Measurements from ENCODE around the gene DNAH2. TPM values are rescaled to one million over a fixed set of nuclear protein-coding genes. Genes with fewer than 3 reads are reported as not detected.
"Not testable (repeated sequence)": the region's sequence is repeated elsewhere in the genome, so short reads cannot be mapped to it uniquely, and the experiment has no call there.

Gene DNAH2
- total and polyA plus RNA-seq, 4 donors = 1.5 to 14.0 (median 7.6) TPM

GRCh38 chr17:7862692-7863437 is 145.3 kb downstream of the DNAH2 start:
- 29 to 39% methylated on average over 3 of the region's 3 CpGs for whole genome bisulfite sequencing, 2 donors
- ATAC-seq (ENCODE audit: insufficient read depth, low FRiP score) (no peak), DNase-seq (peak; percentile 65 to 81 (median 75))

DNA sequence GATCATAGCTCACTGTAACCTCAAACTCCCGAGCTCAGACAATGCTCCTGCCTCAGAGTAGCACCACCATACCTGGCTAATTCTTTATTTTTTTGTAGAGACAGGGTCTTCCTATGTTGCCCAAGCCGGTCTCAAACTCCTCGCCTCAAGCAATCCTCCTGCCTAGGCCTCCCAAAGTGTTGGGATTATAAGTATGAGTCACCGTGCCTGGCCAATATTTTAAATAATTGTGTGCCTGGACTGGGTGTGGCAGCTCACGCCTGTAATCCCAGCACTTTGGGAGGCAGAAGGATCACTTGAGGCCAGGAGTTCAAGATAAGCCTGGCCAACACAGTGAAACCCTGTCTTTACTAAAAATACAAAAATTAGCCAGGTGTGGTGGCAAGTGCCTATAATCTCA is 146.8 kb downstream of the DNAH2 start:
- H3K4me1 ChIP-seq (ENCODE audit: control insufficient read depth in 5 of 5, insufficient read depth in 5 of 5, low read length in 5 of 5); H3K9ac ChIP-seq (ENCODE audit: insufficient read depth in 1 of 2, low read length in 2 of 2); DNase-seq; H3K27me3 ChIP-seq (ENCODE audit: control insufficient read depth in 3 of 3, insufficient read depth in 3 of 3, low read length in 2 of 3); H3K27ac ChIP-seq (ENCODE audit: low read depth in 1 of 2, low read length in 1 of 2); H3K4me3 ChIP-seq; ATAC-seq (ENCODE audit: insufficient read depth, low FRiP score); H3K9me3 ChIP-seq (ENCODE audit: control insufficient read depth in 4 of 4, insufficient read depth in 3 of 4, low read length in 3 of 4): not testable (repeated sequence)
- peaks cover 0 to 31% (median 6%) of the 10 kb centered on the region in 4 donors for H3K36me3 ChIP-seq (ENCODE audit: control insufficient read depth in 4 of 4, insufficient read depth in 4 of 4, low read length in 4 of 4)
- 74 to 81% methylated on average over 5 of the region's 5 CpGs for whole genome bisulfite sequencing, 2 donors

More at GRCh38 chr17:7862692-7863437, 145.3 kb downstream of the DNAH2 start:
- Histone ChIP-seq H3K36me3 (ENCODE audit: control insufficient read depth in 4 of 4, insufficient read depth in 4 of 4, low read length in 4 of 4) (peaks cover 0 to 26% (median 6%) of the 10 kb centered on the region in 4 donors), H3K9ac (ENCODE audit: insufficient read depth in 1 of 2, low read length in 2 of 2) (no peak overlapping the region), H3K27ac (ENCODE audit: low read depth in 1 of 2, low read length in 1 of 2) (no peak overlapping the region), H3K4me1 (ENCODE audit: control insufficient read depth in 5 of 5, insufficient read depth in 5 of 5, low read length in 5 of 5) (peaks cover 0 to 18% (median 7%) of the 10 kb centered on the region in 5 donors), H3K4me3 (no peak overlapping the region), H3K9me3 (ENCODE audit: control insufficient read depth in 4 of 4, insufficient read depth in 3 of 4, low read length in 3 of 4) (no peaks in the 10 kb centered on the region), H3K27me3 (ENCODE audit: control insufficient read depth in 3 of 3, insufficient read depth in 3 of 3, low read length in 2 of 3) (no peaks in the 10 kb centered on the region)
- TF ChIP-seq, protein P1, sequence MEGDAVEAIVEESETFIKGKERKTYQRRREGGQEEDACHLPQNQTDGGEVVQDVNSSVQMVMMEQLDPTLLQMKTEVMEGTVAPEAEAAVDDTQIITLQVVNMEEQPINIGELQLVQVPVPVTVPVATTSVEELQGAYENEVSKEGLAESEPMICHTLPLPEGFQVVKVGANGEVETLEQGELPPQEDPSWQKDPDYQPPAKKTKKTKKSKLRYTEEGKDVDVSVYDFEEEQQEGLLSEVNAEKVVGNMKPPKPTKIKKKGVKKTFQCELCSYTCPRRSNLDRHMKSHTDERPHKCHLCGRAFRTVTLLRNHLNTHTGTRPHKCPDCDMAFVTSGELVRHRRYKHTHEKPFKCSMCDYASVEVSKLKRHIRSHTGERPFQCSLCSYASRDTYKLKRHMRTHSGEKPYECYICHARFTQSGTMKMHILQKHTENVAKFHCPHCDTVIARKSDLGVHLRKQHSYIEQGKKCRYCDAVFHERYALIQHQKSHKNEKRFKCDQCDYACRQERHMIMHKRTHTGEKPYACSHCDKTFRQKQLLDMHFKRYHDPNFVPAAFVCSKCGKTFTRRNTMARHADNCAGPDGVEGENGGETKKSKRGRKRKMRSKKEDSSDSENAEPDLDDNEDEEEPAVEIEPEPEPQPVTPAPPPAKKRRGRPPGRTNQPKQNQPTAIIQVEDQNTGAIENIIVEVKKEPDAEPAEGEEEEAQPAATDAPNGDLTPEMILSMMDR (IDR thresholded peaks at IDR 0.05; ENCODE audit: control extremely low read depth, extremely low read depth) = peak; percentile 75

DNA sequence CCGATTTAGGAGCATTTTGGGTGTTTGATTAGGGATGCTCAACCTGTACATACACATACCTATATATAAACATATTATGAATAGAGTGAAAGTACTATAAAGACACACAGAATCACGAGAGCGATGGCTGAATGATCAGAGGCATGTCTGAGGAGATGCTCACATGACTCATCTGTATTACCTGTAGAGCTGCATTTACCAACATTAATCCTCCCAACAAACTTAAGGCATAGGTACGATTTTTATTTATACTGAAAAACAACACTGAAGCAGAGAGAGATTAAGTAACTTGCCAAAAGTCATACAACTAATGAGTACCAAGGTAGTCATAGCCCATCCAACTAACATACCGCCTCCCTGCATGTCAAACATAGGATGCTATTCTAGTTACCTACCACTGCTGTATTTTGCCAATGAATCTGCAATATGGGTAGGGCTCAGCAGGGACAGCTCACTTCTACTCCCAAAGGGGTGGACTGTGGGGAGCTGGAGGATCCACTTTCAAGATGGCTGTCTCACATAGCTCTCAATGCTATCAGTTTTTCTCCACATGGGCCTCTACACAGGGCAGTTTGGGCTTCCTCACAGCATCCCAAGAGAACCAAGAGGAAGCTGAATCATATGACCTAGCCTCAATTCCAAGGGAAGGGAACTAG is 147.6 kb downstream of the DNAH2 start:
- DNase-seq = no peak
- Histone ChIP-seq H3K9me3 (ENCODE audit: control insufficient read depth in 4 of 4, insufficient read depth in 3 of 4, low read length in 3 of 4) (no peaks in the 10 kb centered on the region), H3K36me3 (ENCODE audit: control insufficient read depth in 4 of 4, insufficient read depth in 4 of 4, low read length in 4 of 4) (peaks cover 0 to 30% (median 6%) of the 10 kb centered on the region in 4 donors), H3K9ac (ENCODE audit: insufficient read depth in 1 of 2, low read length in 2 of 2) (no peak overlapping the region), H3K4me3 (no peak overlapping the region), H3K27ac (ENCODE audit: low read depth in 1 of 2, low read length in 1 of 2) (no peak overlapping the region), H3K4me1 (ENCODE audit: control insufficient read depth in 5 of 5, insufficient read depth in 5 of 5, low read length in 5 of 5) (peaks cover 0 to 4% (median 3%) of the 10 kb centered on the region in 5 donors), H3K27me3 (ENCODE audit: control insufficient read depth in 3 of 3, insufficient read depth in 3 of 3, low read length in 2 of 3) (no peaks in the 10 kb centered on the region)
- 93 to 94% methylated on average over 5 of the region's 5 CpGs for WGBS, 2 donors
- ATAC-seq (ENCODE audit: insufficient read depth, low FRiP score) = no peak
- TF ChIP-seq, protein P1 (IDR thresholded peaks at IDR 0.05; ENCODE audit: control extremely low read depth, extremely low read depth) = no peak

GRCh38 chr17:7867881-7868329 is 150.4 kb downstream of the DNAH2 start:
- ATAC-seq (ENCODE audit: insufficient read depth, low FRiP score) = no peak
- H3K4me1 ChIP-seq (ENCODE audit: control insufficient read depth in 5 of 5, insufficient read depth in 5 of 5, low read length in 5 of 5) = peaks cover 0 to 3% (median 2%) of the 10 kb centered on the region in 5 donors
- TF ChIP-seq, protein P1 (IDR thresholded peaks at IDR 0.05; ENCODE audit: control extremely low read depth, extremely low read depth) = no peak
- H3K27ac ChIP-seq (ENCODE audit: low read depth in 1 of 2, low read length in 1 of 2) = peak overlapping the region in 1 of 2 donors; percentile 11
- H3K36me3 ChIP-seq (ENCODE audit: control insufficient read depth in 4 of 4, insufficient read depth in 4 of 4, low read length in 4 of 4) = peaks cover 0 to 20% (median 6%) of the 10 kb centered on the region in 4 donors
- H3K9me3 ChIP-seq (ENCODE audit: control insufficient read depth in 4 of 4, insufficient read depth in 3 of 4, low read length in 3 of 4) = no peaks in the 10 kb centered on the region
- no peak for DNase-seq
- WGBS, 2 donors = 32 to 60% methylated on average over 5 of the region's 5 CpGs
- no peak overlapping the region for H3K4me3 ChIP-seq
- H3K9ac ChIP-seq (ENCODE audit: insufficient read depth in 1 of 2, low read length in 2 of 2) = no peak overlapping the region
- H3K27me3 ChIP-seq (ENCODE audit: control insufficient read depth in 3 of 3, insufficient read depth in 3 of 3, low read length in 2 of 3) = no peaks in the 10 kb centered on the region

All from lung (tissue), 12 donors.